WERI-Rb-1 (cell line): Measurements from ENCODE around the gene HAL.

Source experiments
- DNase-seq: peaks from one replicate; pipeline ENCODE4 v3.0.0-alpha.2; 2020
- H3K27ac ChIP-seq: fragments of 250-450 bp; sonication (Bioruptor Pico); 2 replicates; pipeline ENCODE4 v1.5.1; 2020; ENCODE audit warnings: mild to moderate bottlenecking, moderate library complexity
- H3K27me3 ChIP-seq: fragments of 250-450 bp; sonication (Bioruptor Pico); 2 replicates; pipeline ENCODE4 v1.5.1; 2021; ENCODE audit warnings: mild to moderate bottlenecking, low read depth, moderate library complexity; ENCODE audit not compliant: insufficient read depth, severe bottlenecking
- H3K36me3 ChIP-seq: fragments of 250-450 bp; sonication (Bioruptor Pico); 2 replicates; pipeline ENCODE4 v1.5.1; 2020; ENCODE audit warnings: mild to moderate bottlenecking, moderate library complexity
- H3K4me3 ChIP-seq: 2 replicates; pipeline ENCODE4 v1.5.1; 2011; ENCODE audit warnings: low read depth, mild to moderate bottlenecking, control low read depth, low read length
- H3K9me3 ChIP-seq: fragments of 250-450 bp; sonication (Bioruptor Pico); 2 replicates; pipeline ENCODE4 v1.5.1; 2021; ENCODE audit warnings: mild to moderate bottlenecking, moderate library complexity; ENCODE audit not compliant: severe bottlenecking
- TF ChIP-seq, protein P1 (sequence below): IDR thresholded peaks from 2 replicates; pipeline ENCODE4 v1.5.1; 2011; ENCODE audit warnings: low read depth, mild to moderate bottlenecking, control low read depth, inconsistent platforms, low read length

Gene HAL

DNA sequence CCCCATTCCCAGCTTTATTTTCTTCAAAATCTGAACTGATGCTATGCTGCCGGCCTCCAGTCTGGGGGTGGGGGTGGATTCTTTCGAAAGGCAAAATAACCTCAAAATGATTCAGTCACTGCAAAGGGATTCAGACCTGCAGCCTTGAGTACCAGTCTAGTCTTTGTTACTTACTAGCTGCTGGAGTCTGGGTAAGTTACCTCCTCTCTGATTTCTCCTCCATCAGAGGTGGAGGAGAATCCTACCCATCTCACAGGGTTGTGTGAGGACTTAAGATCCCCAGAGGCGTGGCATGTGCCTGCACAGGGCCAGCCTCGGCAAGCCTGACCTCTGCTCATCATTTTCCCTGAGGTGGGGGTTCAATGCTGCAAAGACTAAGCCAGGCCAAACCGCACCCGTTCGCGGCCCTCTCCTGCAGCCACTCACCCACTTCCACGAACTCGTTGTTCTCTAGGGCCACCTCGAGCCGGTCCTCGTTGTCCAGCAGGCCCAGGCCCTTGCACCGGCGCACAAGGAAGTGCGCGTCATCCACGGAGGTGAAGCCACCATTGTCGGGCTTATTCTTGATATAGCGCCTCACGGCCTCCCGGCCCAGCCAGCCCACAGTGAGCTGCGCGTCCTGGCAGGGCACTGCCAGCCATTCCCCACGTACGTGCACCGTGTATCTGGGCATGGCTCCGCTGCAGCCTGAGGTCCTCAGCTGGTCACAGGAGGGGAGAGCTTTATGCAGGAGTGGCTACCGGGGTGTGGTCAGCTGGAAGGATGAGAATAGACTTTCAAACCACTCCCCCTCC lies 709 bp downstream of the HAL start:
- H3K36me3 ChIP-seq: no peaks in the 10 kb centered on the region
- TF ChIP-seq, protein P1, sequence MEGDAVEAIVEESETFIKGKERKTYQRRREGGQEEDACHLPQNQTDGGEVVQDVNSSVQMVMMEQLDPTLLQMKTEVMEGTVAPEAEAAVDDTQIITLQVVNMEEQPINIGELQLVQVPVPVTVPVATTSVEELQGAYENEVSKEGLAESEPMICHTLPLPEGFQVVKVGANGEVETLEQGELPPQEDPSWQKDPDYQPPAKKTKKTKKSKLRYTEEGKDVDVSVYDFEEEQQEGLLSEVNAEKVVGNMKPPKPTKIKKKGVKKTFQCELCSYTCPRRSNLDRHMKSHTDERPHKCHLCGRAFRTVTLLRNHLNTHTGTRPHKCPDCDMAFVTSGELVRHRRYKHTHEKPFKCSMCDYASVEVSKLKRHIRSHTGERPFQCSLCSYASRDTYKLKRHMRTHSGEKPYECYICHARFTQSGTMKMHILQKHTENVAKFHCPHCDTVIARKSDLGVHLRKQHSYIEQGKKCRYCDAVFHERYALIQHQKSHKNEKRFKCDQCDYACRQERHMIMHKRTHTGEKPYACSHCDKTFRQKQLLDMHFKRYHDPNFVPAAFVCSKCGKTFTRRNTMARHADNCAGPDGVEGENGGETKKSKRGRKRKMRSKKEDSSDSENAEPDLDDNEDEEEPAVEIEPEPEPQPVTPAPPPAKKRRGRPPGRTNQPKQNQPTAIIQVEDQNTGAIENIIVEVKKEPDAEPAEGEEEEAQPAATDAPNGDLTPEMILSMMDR: no peak
- no peaks in the 10 kb centered on the region for H3K9me3 ChIP-seq
- DNase-seq: no peak
- no peaks in the 10 kb centered on the region for H3K27me3 ChIP-seq
- H3K4me3 ChIP-seq: no peak overlapping the region
- H3K27ac ChIP-seq: no peak overlapping the region

DNA sequence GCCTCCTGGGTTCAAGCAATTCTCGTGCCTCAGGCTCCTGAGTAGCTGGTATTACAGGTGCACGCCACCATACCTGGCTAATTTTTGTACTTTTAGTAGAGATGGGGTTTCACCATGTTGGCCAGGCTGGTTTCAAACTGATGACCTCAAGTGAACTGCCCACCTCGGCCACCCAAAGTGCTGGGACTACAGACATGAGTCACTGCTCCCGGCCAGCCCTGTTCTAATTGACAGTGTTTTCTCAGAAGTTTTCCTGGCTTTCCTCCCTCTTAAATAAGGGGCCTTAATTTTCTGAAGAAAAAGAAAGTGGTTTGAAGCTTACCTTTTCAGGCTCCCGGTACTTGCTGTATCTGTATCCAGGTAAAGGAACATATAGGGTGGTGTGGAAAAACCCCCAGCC lies 1.7 kb downstream of the HAL start:
- H3K27me3 ChIP-seq: no peaks in the 10 kb centered on the region
- no peaks in the 10 kb centered on the region for H3K36me3 ChIP-seq
- no peak overlapping the region for H3K4me3 ChIP-seq
- no peak overlapping the region for H3K27ac ChIP-seq
- no peak for DNase-seq
- TF ChIP-seq, protein P1: no peak
- H3K9me3 ChIP-seq: no peaks in the 10 kb centered on the region

DNA sequence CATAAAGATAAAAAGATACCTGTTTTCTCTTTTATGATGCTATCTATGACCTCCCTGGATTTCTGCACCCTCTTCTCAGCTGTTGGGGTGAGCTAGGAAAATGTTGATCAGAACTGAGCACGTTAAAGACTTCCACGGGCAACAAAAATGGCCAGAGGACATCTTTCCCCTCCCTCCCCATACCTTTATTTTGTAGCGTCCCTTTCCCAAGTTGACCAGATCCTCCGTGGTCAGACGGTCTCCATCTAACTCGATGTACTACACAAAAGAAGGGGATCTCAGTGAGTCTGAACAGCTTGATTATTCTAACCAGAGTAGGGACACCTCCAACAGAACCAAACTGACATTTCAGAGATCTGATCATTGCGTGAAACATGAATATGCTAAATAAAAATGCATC lies 2.2 kb downstream of the HAL start:
- no peaks in the 10 kb centered on the region for H3K9me3 ChIP-seq
- H3K36me3 ChIP-seq: no peaks in the 10 kb centered on the region
- H3K4me3 ChIP-seq: no peak overlapping the region
- no peaks in the 10 kb centered on the region for H3K27me3 ChIP-seq
- no peak for DNase-seq
- H3K27ac ChIP-seq: no peak overlapping the region
- TF ChIP-seq, protein P1: no peak

DNA sequence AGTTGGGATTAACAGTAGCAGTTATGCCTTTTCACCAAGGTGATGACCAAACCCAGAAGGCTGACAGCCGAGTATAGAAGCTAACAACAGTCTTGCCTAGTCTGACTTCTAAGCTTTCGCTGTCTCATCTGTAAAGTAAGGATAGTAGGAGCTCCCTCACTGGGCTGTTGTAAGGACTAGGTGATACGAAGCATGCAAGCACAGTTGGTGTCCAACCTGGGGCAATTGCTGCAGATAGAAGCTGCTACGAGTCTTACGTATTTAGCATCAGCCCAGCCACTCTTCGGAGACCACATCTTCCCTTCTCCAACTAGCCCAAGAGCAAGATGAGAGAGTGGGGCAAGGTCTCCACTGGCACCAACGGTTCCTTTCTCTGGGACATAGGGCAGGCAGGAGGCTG lies 6.0 kb downstream of the HAL start:
- TF ChIP-seq, protein P1: no peak
- Histone ChIP-seq H3K36me3 (no peaks in the 10 kb centered on the region), H3K27me3 (no peaks in the 10 kb centered on the region), H3K9me3 (no peaks in the 10 kb centered on the region), H3K27ac (no peak overlapping the region), H3K4me3 (no peak overlapping the region)
- no peak for DNase-seq

DNA sequence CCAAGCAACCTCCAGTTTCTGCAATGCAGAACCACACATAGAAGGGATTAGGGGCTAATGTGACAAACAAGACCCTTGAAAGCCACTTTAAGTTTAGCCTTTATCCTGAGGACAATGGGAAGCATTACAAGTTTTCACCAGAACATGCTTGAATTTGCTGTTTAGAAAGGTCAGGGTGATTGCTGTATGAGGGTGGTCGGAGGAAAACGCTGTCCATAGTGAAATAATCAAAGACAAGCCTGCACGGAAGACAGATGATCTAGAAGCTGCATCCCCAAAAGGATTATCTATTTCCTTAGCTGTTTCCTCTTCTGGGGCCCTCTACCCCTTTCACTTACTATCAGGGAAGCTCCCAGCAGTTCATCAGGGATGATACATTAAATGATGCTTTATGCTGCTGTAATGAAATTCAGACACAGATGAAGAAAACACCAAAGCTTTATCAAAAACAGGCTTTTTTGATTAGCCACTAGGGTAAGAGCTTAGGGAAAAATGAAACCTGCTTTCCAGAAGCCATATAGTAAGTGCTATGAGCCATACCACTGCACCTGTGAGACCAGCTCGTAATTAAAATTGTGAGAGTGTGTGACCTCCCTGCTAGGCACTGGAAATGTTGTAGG lies 6.5 kb downstream of the HAL start:
- no peaks in the 10 kb centered on the region for H3K9me3 ChIP-seq
- DNase-seq: no peak
- no peak overlapping the region for H3K27ac ChIP-seq
- no peak overlapping the region for H3K4me3 ChIP-seq
- no peaks in the 10 kb centered on the region for H3K27me3 ChIP-seq
- no peaks in the 10 kb centered on the region for H3K36me3 ChIP-seq
- TF ChIP-seq, protein P1: no peak
